ENCODE results near the gene CFD. TPM values are rescaled to one million over a fixed set of nuclear protein-coding genes. Genes with fewer than 3 reads are reported as not detected.
A peak's percentile ranks its signal among the peaks of the same experiment; 100 is the strongest.
"Not testable (repeated sequence)": the region's sequence is repeated elsewhere in the genome, so short reads cannot be mapped to it uniquely, and the experiment has no call there.

The CFD gene
- total RNA-seq, 1 donor from 2014 or later: 477 TPM

- DNase-seq: peak; percentile 72
- ATAC-seq (ENCODE audit: poor library complexity): peak; percentile 26
- intact Hi-C loops (cut with DNase I): no loop called here
Measured at GRCh38 chr19:848386-848921, 11.0 kb upstream of the CFD start.

- ATAC-seq (ENCODE audit: poor library complexity); intact Hi-C loops (cut with DNase I); DNase-seq: not testable (repeated sequence)
Measured at GRCh38 chr19:849195-849594, 10.3 kb upstream of the CFD start.

GRCh38 chr19:850221-850978 lies 9.1 kb upstream of the CFD start:
- DNase-seq (peak; percentile 96), ATAC-seq (ENCODE audit: poor library complexity) (peak; percentile 86)
- intact Hi-C loops (cut with DNase I): no loop called here

GRCh38 chr19:850979-851335 lies 8.5 kb upstream of the CFD start:
- ATAC-seq (ENCODE audit: poor library complexity): no peak
- no peak for DNase-seq
- intact Hi-C loops (cut with DNase I): no loop called here

- DNase-seq (no peak), ATAC-seq (ENCODE audit: poor library complexity) (no peak)
- intact Hi-C loops (cut with DNase I): no loop called here
Measured at GRCh38 chr19:852136-853013, 7.1 kb upstream of the CFD start, which contains the start of gene ELANE. ELANE (plus strand) TSS chr19:852303; CDS start chr19:852329, 26 bp downstream.

- intact Hi-C loops (cut with DNase I): no loop called here
- no peak for DNase-seq
- ATAC-seq (ENCODE audit: poor library complexity): no peak
Measured at GRCh38 chr19:853014-853585, 6.4 kb upstream of the CFD start.

- DNase-seq; ATAC-seq (ENCODE audit: poor library complexity); intact Hi-C loops (cut with DNase I): not testable (repeated sequence)
Measured at GRCh38 chr19:853614-854220, 5.7 kb upstream of the CFD start.

- intact Hi-C loops (cut with DNase I): no loop called here
- ATAC-seq (ENCODE audit: poor library complexity): no peak
- no peak for DNase-seq
Measured at GRCh38 chr19:854549-854948, 4.9 kb upstream of the CFD start.

GRCh38 chr19:855142-855541 lies 4.3 kb upstream of the CFD start:
- DNase-seq (no peak), ATAC-seq (ENCODE audit: poor library complexity) (no peak)
- intact Hi-C loops (cut with DNase I): loop anchor here (5.0 kb wide), 1 partner anchor 67 kb away; no protein-coding TSS in a partner anchor

GRCh38 chr19:855566-856120 lies 3.8 kb upstream of the CFD start:
- ATAC-seq (ENCODE audit: poor library complexity): no peak
- no peak for DNase-seq
- intact Hi-C loops (cut with DNase I): loop anchor here (5.0 kb wide), 1 partner anchor 67 kb away; no protein-coding TSS in a partner anchor

- intact Hi-C loops (cut with DNase I): loop anchor here (5.0 kb wide), 1 partner anchor 64 kb away; no protein-coding TSS in a partner anchor
- ATAC-seq (ENCODE audit: poor library complexity): no peak
- DNase-seq: no peak
Measured at GRCh38 chr19:858284-858683, 1.2 kb upstream of the CFD start.

GRCh38 chr19:861141-861755 lies 1.8 kb downstream of the CFD start:
- DNase-seq (no peak), ATAC-seq (ENCODE audit: poor library complexity) (no peak)
- intact Hi-C loops (cut with DNase I): loop anchor here (10.0 kb wide), 1 partner anchor 86 kb away; no protein-coding TSS in a partner anchor

- intact Hi-C loops (cut with DNase I): loop anchor here (10.0 kb wide), 1 partner anchor 87 kb away; no protein-coding TSS in a partner anchor
- DNase-seq (no peak), ATAC-seq (ENCODE audit: poor library complexity) (no peak)
Measured at GRCh38 chr19:861756-862580, 2.5 kb downstream of the CFD start.

- DNase-seq (peak; percentile 80), ATAC-seq (ENCODE audit: poor library complexity) (no peak)
- intact Hi-C loops (cut with DNase I): loop anchor here (10.0 kb wide), 1 partner anchor 88 kb away; no protein-coding TSS in a partner anchor
Measured at GRCh38 chr19:862581-863314, 3.3 kb downstream of the CFD start.

GRCh38 chr19:863315-863620 lies 3.8 kb downstream of the CFD start:
- intact Hi-C loops (cut with DNase I): loop anchor here (10.0 kb wide), 1 partner anchor 88 kb away; no protein-coding TSS in a partner anchor

GRCh38 chr19:866769-867300 lies 7.4 kb downstream of the CFD start:
- intact Hi-C loops (cut with DNase I): loop anchor here (10.0 kb wide), 1 partner anchor 92 kb away; no protein-coding TSS in a partner anchor
- ATAC-seq (ENCODE audit: poor library complexity): no peak

More at GRCh38 chr19:863315-863620, 3.8 kb downstream of the CFD start:
- ATAC-seq (ENCODE audit: poor library complexity): no peak
- DNase-seq: no peak

More at GRCh38 chr19:866769-867300, 7.4 kb downstream of the CFD start:
- DNase-seq: no peak

All from Right ventricle myocardium superior (tissue), 1 donor.